IMR-90 (cell line): ENCODE data around the gene MS4A6A. TPM values are rescaled to one million over a fixed set of nuclear protein-coding genes. Genes with fewer than 3 reads are reported as not detected.

Experiments used
- ATAC-seq: fragments of 200-7000 bp; cut with Tn5 transposase; 2 replicates; pipeline ENCODE4 v1.9.1; 2020; ENCODE audit warnings: low read depth, mild to moderate bottlenecking, moderate library complexity
- BruUV-seq: library from RNA; stranded (reverse); fragments of 400-500 nt; replicated peaks from 2 replicates; lab custom pipeline; 2021; lab: Mats Ljungman, UMichigan
- CTCF ChIA-PET: fragments of 300-600 bp; formaldehyde crosslinking; extraction: SDS; loops from one replicate; lab custom pipeline; 2021; ENCODE audit warnings: antibody characterized with exemption; lab: Yijun Ruan, JAX
- POLR2A ChIA-PET: fragments of 300-600 bp; sonication (Branson Sonifier 250); formaldehyde crosslinking; loops from one replicate; lab custom pipeline; 2022; ENCODE audit warnings: antibody characterized with exemption; ENCODE audit not compliant: unreplicated experiment; lab: Charles Lee
- DNase-seq: peaks from one replicate; pipeline ENCODE4 v3.0.0; 2013
- H2AFZ ChIP-seq: replicated peaks from 2 replicates; pipeline ENCODE3; 2013; ENCODE audit warnings: low read length, mild to moderate bottlenecking; ENCODE audit not compliant: poor library complexity
- H2AK5ac ChIP-seq: 2 replicates; pipeline ENCODE4 v1.6.1; 2013; ENCODE audit warnings: low read depth, low read length, inconsistent platforms
- H2AK9ac ChIP-seq: replicated peaks from 2 replicates; pipeline ENCODE3; 2013; ENCODE audit warnings: mild to moderate bottlenecking, low read depth, low read length, moderate library complexity; ENCODE audit not compliant: poor library complexity
- H2BK120ac ChIP-seq: 2 replicates; pipeline ENCODE4 v1.6.1; 2013; ENCODE audit warnings: low read depth, low read length, inconsistent platforms
- H2BK15ac ChIP-seq: 3 replicates; pipeline ENCODE4 v1.6.1; 2013; ENCODE audit warnings: low read depth, low read length, inconsistent platforms
- H2BK20ac ChIP-seq: 2 replicates; pipeline ENCODE4 v1.6.1; 2013; ENCODE audit warnings: low read depth, mild to moderate bottlenecking, inconsistent platforms, low read length, moderate library complexity
- H2BK5ac ChIP-seq: 2 replicates; pipeline ENCODE4 v1.6.1; 2013; ENCODE audit warnings: mild to moderate bottlenecking, low read depth, low read length, inconsistent platforms; ENCODE audit not compliant: poor library complexity, severe bottlenecking
- H3K14ac ChIP-seq: replicated peaks from 2 replicates; pipeline ENCODE4 v1.6.1; 2013; ENCODE audit warnings: low read depth, low read length, inconsistent platforms
- H3K18ac ChIP-seq: 2 replicates; pipeline ENCODE4 v1.6.1; 2013; ENCODE audit warnings: low read depth, low read length, control low read depth
- H3K23ac ChIP-seq: 2 replicates; pipeline ENCODE4 v1.6.1; 2013; ENCODE audit warnings: low read depth, low read length, inconsistent platforms
- H3K27ac ChIP-seq: 2 replicates; pipeline ENCODE4 v1.5.1; 2013; ENCODE audit warnings: mild to moderate bottlenecking, control low read depth, low read length; ENCODE audit not compliant: insufficient read depth
- H3K27me3 ChIP-seq: 2 replicates; pipeline ENCODE4 v1.6.1; 2013; ENCODE audit warnings: low read length; ENCODE audit not compliant: control insufficient read depth, insufficient read depth
- H3K36me3 ChIP-seq: 2 replicates; pipeline ENCODE4 v1.6.1; 2013; ENCODE audit warnings: low read length, mixed read lengths; ENCODE audit not compliant: control insufficient read depth, insufficient read depth
- H3K4ac ChIP-seq: 2 replicates; pipeline ENCODE4 v1.6.1; 2013; ENCODE audit warnings: low read depth, low read length, inconsistent platforms
- H3K4me1 ChIP-seq: 2 replicates; pipeline ENCODE4 v1.6.1; 2013; ENCODE audit warnings: low read length, mixed read lengths; ENCODE audit not compliant: control insufficient read depth, insufficient read depth
- H3K4me2 ChIP-seq: 2 replicates; pipeline ENCODE4 v1.6.1; 2013; ENCODE audit warnings: low read depth, mild to moderate bottlenecking, control low read depth, low read length, moderate library complexity
- H3K4me3 ChIP-seq: 2 replicates; pipeline ENCODE4 v1.5.1; 2013; ENCODE audit warnings: low read depth, mild to moderate bottlenecking, control low read depth, low read length, moderate library complexity; ENCODE audit not compliant: insufficient read depth
- H3K56ac ChIP-seq: 2 replicates; pipeline ENCODE4 v1.6.1; 2013; ENCODE audit warnings: low read length, inconsistent platforms; ENCODE audit not compliant: insufficient read depth; ENCODE audit errors: extremely low read depth
- H3K79me1 ChIP-seq, 2 experiments: 2 replicates each; pipeline ENCODE4 v1.6.1; 2013; ENCODE audit warnings: low read length in 2 of 2, inconsistent platforms in 1 of 2, low read depth in 1 of 2
- H3K9ac ChIP-seq: 2 replicates; pipeline ENCODE4 v1.6.1; 2013; ENCODE audit warnings: low read depth, low read length, control low read depth
- H3K9me1 ChIP-seq: 2 replicates; pipeline ENCODE4 v1.6.1; 2013; ENCODE audit warnings: low read length, inconsistent platforms; ENCODE audit not compliant: insufficient read depth
- H3K9me3 ChIP-seq: 2 replicates; pipeline ENCODE4 v1.6.1; 2013; ENCODE audit warnings: low read length; ENCODE audit not compliant: control insufficient read depth, insufficient read depth
- H4K20me1 ChIP-seq: 2 replicates; pipeline ENCODE4 v1.6.1; 2013; ENCODE audit warnings: low read length, inconsistent platforms; ENCODE audit not compliant: insufficient read depth
- H4K5ac ChIP-seq: 2 replicates; pipeline ENCODE4 v1.6.1; 2013; ENCODE audit warnings: mild to moderate bottlenecking, low read depth, low read length, control low read depth
- H4K8ac ChIP-seq, 2 experiments: 2 replicates each; pipeline ENCODE4 v1.6.1; 2013; ENCODE audit warnings: low read depth in 2 of 2, low read length in 2 of 2, control low read depth in 1 of 2, inconsistent platforms in 1 of 2
- H4K91ac ChIP-seq: 2 replicates; pipeline ENCODE4 v1.6.1; 2013; ENCODE audit warnings: low read depth, low read length, inconsistent platforms; ENCODE audit not compliant: insufficient read depth
- MAFK ChIP-seq: IDR thresholded peaks from 2 replicates; pipeline ENCODE4 v1.6.1; 2012; ENCODE audit warnings: low read depth, low read length, improper control_type of control experiment
- WGBS, 2 experiments: methylation state at CpG; one replicate each; pipeline versions ENCODE4 v1.1.5 to v1.1.7; 2013; ENCODE audit warnings: missing lambda C conversion rate in 2 of 2; ENCODE audit not compliant: insufficient read length in 1 of 2; ENCODE audit errors: extremely low coverage in 2 of 2; 5-methylcytosine and 5-hydroxymethylcytosine counted together
- dilution Hi-C: fragments of 300-500 bp; cut with HindIII; formaldehyde crosslinking; loops from one replicate; pipeline ENCODE4 v1.14.3; 2018; ENCODE audit warnings: low sequenced_read_pairs; ENCODE audit not compliant: unreplicated experiment
- in situ Hi-C: fragments of 300-500 bp; cut with MboI; formaldehyde crosslinking; loops from 3 replicates; pipeline ENCODE4 v1.14.3; 2019; ENCODE audit warnings: low sequenced_read_pairs, inconsistent platforms, mixed read lengths
- intact Hi-C: fragments of 100-400 bp; cut with micrococcal nuclease; formaldehyde crosslinking; loops from 2 replicates; pipeline ENCODE4 v1.10.0; 2022
- polyA plus RNA-seq, 3 experiments: library from polyadenylated mRNA; depleted of rRNA; stranded (reverse); fragments of >200 nt; gene quantifications; 2 replicates each; pipeline ENCODE4 v1.2.3, GENCODE V29; 2012; ENCODE audit warnings: low replicate concordance in 1 of 3
- total RNA-seq: library from RNA; depleted of rRNA; stranded (reverse); fragments of >200 nt; gene quantifications from 2 replicates; pipeline ENCODE4 v1.2.3, GENCODE V29; 2012

MS4A6A gene
- total and polyA plus RNA-seq, 2 of the 4 experiments (the other 2 are of a cell fraction) = not detected

DNA sequence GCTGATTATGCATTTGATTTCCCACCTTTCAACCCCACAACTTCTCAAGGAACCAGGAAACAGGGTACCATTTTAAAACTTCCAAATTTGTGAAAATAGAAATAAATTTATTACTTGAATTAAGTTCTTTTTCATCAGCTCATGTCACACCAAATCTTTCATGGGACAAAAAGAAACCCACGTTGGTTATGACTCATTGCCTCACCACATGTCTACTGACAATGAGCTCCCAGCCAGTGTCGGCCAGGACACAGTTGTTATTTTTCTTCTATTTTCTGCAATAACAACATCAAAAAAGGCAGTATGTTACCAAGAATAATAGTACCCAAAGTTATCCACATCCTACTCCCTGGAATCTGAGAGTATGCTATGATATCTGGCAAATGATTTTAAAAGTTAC, 17.3 kb downstream of the MS4A6A start:
- no peak for TF ChIP-seq MAFK
- H3K4me2 ChIP-seq = no peak overlapping the region
- no peak overlapping the region for H3K56ac ChIP-seq
- POLR2A ChIA-PET = no interaction called here
- H4K20me1 ChIP-seq = no peaks in the 10 kb centered on the region
- H3K9me1 ChIP-seq = no peaks in the 10 kb centered on the region
- H2AK5ac ChIP-seq = no peak overlapping the region
- no TSS peak for BruUV-seq
- H4K91ac ChIP-seq = no peak overlapping the region
- H3K27ac ChIP-seq = no peak overlapping the region
- no peak overlapping the region for H2AK9ac ChIP-seq
- no peaks in the 10 kb centered on the region for H3K4me1 ChIP-seq
- no peak overlapping the region for H2BK15ac ChIP-seq
- CTCF ChIA-PET = no interaction called here
- H4K5ac ChIP-seq = no peak overlapping the region
- H2AFZ ChIP-seq = no peak overlapping the region
- no peak overlapping the region for H3K9ac ChIP-seq
- no peaks in the 10 kb centered on the region for H3K27me3 ChIP-seq
- H3K14ac ChIP-seq = no peak overlapping the region
- no peak overlapping the region for H3K4ac ChIP-seq
- dilution Hi-C loops = no loop called here
- no peak overlapping the region for H2BK5ac ChIP-seq
- no peak overlapping the region for H2BK120ac ChIP-seq
- H4K8ac ChIP-seq = no peak overlapping the region
- in situ Hi-C loops = no loop called here
- ATAC-seq (no peak), DNase-seq (no peak)
- H3K4me3 ChIP-seq = no peak overlapping the region
- H3K9me3 ChIP-seq = peaks cover 8% of the 10 kb centered on the region; the same call in 1 of the 2 replicates
- H3K36me3 ChIP-seq = no peaks in the 10 kb centered on the region
- WGBS, 2 experiments = 33% methylated on average over 1 of the region's 2 CpGs; no CpG with 5 or more reads in 1 of the 2 experiments
- no peaks in the 10 kb centered on the region for H3K79me1 ChIP-seq
- no peak overlapping the region for H3K18ac ChIP-seq
- no peak overlapping the region for H2BK20ac ChIP-seq
- no peak overlapping the region for H3K23ac ChIP-seq
- intact Hi-C loops = no loop called here
